ENCODE measurements around the gene PLXNA2. TPM values are rescaled to one million over a fixed set of nuclear protein-coding genes. Genes with fewer than 3 reads are reported as not detected.

Gene PLXNA2
- total RNA-seq, 2 donors from 2014 or later = 44.5 to 51.6 TPM

DNA sequence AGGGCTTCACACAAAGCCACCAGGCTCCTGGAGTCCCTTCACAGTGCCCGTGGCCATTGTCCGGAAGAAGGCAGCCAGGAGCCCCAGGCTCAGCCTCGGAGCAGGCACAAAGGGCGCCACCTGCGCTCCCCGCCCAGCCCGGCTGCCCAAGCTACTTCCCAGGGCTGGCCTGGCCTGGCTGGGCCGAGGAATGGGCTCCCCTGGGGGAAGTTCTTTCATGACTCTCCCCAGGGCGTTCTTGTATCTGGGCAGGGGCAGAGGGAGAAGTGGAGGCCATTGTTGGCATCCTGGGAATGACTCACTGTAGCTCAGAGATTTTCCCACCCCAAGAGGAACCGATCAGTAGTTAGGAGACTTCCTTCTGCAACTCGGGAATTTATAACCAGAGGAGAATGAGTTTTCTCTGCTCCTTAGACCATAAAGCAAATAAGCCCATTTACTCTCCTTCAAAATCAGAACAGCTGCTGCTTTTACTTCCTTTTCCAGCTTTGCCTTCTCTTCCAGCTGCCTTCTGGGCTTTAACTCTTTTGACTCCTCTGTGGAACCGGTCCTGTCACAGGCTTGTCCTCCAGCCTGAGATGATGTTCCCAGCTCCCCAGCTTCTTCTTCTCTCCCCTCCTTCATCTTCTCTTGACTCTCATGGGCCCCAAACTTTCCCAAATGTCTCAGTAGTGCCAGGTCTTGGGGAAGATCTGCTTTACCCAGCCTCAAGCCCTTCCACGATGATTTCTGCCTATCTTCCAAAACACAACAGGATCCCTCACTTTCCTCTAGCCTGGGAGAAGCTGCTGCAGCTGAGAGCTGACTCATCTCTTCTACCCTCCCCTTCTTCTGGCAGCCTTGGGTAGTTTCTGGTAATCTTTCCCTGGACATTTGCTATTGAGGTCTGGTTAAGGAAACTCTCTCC is 214.6 kb downstream of the PLXNA2 start:
- TF ChIP-seq POLR2A (IDR thresholded peaks at IDR 0.05) = no peak
- TF ChIP-seq, protein P1, sequence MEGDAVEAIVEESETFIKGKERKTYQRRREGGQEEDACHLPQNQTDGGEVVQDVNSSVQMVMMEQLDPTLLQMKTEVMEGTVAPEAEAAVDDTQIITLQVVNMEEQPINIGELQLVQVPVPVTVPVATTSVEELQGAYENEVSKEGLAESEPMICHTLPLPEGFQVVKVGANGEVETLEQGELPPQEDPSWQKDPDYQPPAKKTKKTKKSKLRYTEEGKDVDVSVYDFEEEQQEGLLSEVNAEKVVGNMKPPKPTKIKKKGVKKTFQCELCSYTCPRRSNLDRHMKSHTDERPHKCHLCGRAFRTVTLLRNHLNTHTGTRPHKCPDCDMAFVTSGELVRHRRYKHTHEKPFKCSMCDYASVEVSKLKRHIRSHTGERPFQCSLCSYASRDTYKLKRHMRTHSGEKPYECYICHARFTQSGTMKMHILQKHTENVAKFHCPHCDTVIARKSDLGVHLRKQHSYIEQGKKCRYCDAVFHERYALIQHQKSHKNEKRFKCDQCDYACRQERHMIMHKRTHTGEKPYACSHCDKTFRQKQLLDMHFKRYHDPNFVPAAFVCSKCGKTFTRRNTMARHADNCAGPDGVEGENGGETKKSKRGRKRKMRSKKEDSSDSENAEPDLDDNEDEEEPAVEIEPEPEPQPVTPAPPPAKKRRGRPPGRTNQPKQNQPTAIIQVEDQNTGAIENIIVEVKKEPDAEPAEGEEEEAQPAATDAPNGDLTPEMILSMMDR (IDR thresholded peaks at IDR 0.05) = no peak
- H3K4me3 ChIP-seq = no peak overlapping the region
- DNase-seq (no peak), ATAC-seq (no peak)
- peaks cover 5 to 12% of the 10 kb centered on the region in 2 donors for H3K36me3 ChIP-seq (replicated peaks in 1 of 2; ENCODE audit: insufficient read depth in 1 of 2, low read depth in 2 of 2)
- no peaks in the 10 kb centered on the region for H3K27me3 ChIP-seq
- no peaks in the 10 kb centered on the region for H3K9me3 ChIP-seq
- intact Hi-C loops (cut with DNase I) = loop anchor here (5.0 kb wide), 1 partner anchor 68 kb away; no protein-coding TSS in a partner anchor
- H3K4me1 ChIP-seq = peaks cover 6% of the 10 kb centered on the region
- WGBS, 2 donors = 82 to 83% methylated on average over 12 of the region's 13 CpGs
- peak overlapping the region in 2 of 4 donors; percentile 35 to 40 for H3K27ac ChIP-seq

- ATAC-seq (no peak), DNase-seq (no peak)
- intact Hi-C loops (cut with DNase I) = loop anchor here (5.0 kb wide), 1 partner anchor 69 kb away; no protein-coding TSS in a partner anchor
Observed at GRCh38 chr1:208028526-208028925, 215.7 kb downstream of the PLXNA2 start.

GRCh38 chr1:208027861-208028260 is 216.3 kb downstream of the PLXNA2 start:
- intact Hi-C loops (cut with DNase I) = loop anchor here (5.0 kb wide), 1 partner anchor 69 kb away; no protein-coding TSS in a partner anchor
- H3K4me1 ChIP-seq = peaks cover 6% of the 10 kb centered on the region
- DNase-seq = no peak
- no peak overlapping the region for H3K27ac ChIP-seq
- H3K9me3 ChIP-seq = no peaks in the 10 kb centered on the region
- no peaks in the 10 kb centered on the region for H3K27me3 ChIP-seq
- no peak for TF ChIP-seq POLR2A (IDR thresholded peaks at IDR 0.05)
- TF ChIP-seq, protein P1 (IDR thresholded peaks at IDR 0.05) = no peak
- 86 to 92% methylated on average over 8 to 11 of the region's 11 CpGs for WGBS, 2 donors
- no peak overlapping the region for H3K4me3 ChIP-seq
- no peak for ATAC-seq
- peaks cover 0 to 8% of the 10 kb centered on the region in 2 donors for H3K36me3 ChIP-seq (replicated peaks in 1 of 2; ENCODE audit: insufficient read depth in 1 of 2, low read depth in 2 of 2)

More at GRCh38 chr1:208028526-208028925, 215.7 kb downstream of the PLXNA2 start:
- H3K27ac ChIP-seq = no peak overlapping the region
- WGBS, 2 donors = 62 to 76% methylated on average over 7 of the region's 7 CpGs
- no peaks in the 10 kb centered on the region for H3K27me3 ChIP-seq
- peaks cover 6% of the 10 kb centered on the region for H3K4me1 ChIP-seq
- H3K9me3 ChIP-seq = no peaks in the 10 kb centered on the region
- TF ChIP-seq, protein P1 (IDR thresholded peaks at IDR 0.05) = no peak
- no peak for TF ChIP-seq POLR2A (IDR thresholded peaks at IDR 0.05)
- H3K36me3 ChIP-seq (replicated peaks in 1 of 2; ENCODE audit: insufficient read depth in 1 of 2, low read depth in 2 of 2) = peaks cover 0 to 11% of the 10 kb centered on the region in 2 donors
- H3K4me3 ChIP-seq = no peak overlapping the region

GRCh38 chr1:208026880-208027438 is 217.2 kb downstream of the PLXNA2 start:
- intact Hi-C loops (cut with DNase I) = loop anchor here (5.0 kb wide), 1 partner anchor 70 kb away; no protein-coding TSS in a partner anchor
- no peak for DNase-seq
- H3K4me3 ChIP-seq = no peak overlapping the region
- peaks cover 0 to 8% of the 10 kb centered on the region in 2 donors for H3K36me3 ChIP-seq (replicated peaks in 1 of 2; ENCODE audit: insufficient read depth in 1 of 2, low read depth in 2 of 2)
- H3K27me3 ChIP-seq = no peaks in the 10 kb centered on the region
- H3K27ac ChIP-seq = no peak overlapping the region
- no peaks in the 10 kb centered on the region for H3K9me3 ChIP-seq
- H3K4me1 ChIP-seq = peaks cover 6% of the 10 kb centered on the region
- WGBS, 2 donors = 79 to 84% methylated on average over 14 of the region's 14 CpGs
- no peak for ATAC-seq
- TF ChIP-seq, protein P1 (IDR thresholded peaks at IDR 0.05) = no peak
- TF ChIP-seq POLR2A (IDR thresholded peaks at IDR 0.05) = no peak

Measured in body of pancreas (tissue), 4 donors.